SK-N-SH (cell line): ENCODE data around the gene FGFRL1. TPM values are rescaled to one million over a fixed set of nuclear protein-coding genes. Genes with fewer than 3 reads are reported as not detected.

Experiments
- CTCF ChIA-PET: fragments of 300-600, 350-600 bp; formaldehyde crosslinking; extraction: SDS; loops from one replicate; lab custom pipeline; 2021; lab: Yijun Ruan, JAX
- POLR2A ChIA-PET: fragments of 350-600 bp; sonication (Branson Sonifier 250); formaldehyde crosslinking; extraction: SDS; loops from one replicate; lab custom pipeline; 2020; ENCODE audit warnings: antibody characterized with exemption, inconsistent platforms; lab: Yijun Ruan, JAX
- DNase-seq: peaks from one replicate; pipeline ENCODE4 v3.0.0; 2012
- H2AFZ ChIP-seq: fragments of 200-600 bp; sonication (generic); 2 replicates; pipeline ENCODE4 v1.8.1; 2016; ENCODE audit warnings: antibody characterized with exemption, mild to moderate bottlenecking, low read depth
- H3F3A ChIP-seq: fragments of 200-600 bp; sonication (generic); replicated peaks from 2 replicates; pipeline ENCODE3; 2016; ENCODE audit warnings: antibody characterized with exemption, mild to moderate bottlenecking; ENCODE audit not compliant: insufficient read depth
- H3K27ac ChIP-seq, 2 experiments: fragments of 200-500 bp in 1 of 2; fragments of 200-600 bp in 1 of 2; sonication (Bioruptor generic) in 1 of 2; sonication (generic), shearing (Covaris generic) in 1 of 2; 2 replicates each; pipeline versions ENCODE4 v1.5.1 to v1.6.1; 2014 to 2016; ENCODE audit warnings: low read depth in 2 of 2, inconsistent platforms in 1 of 2, low read length in 1 of 2, mild to moderate bottlenecking in 1 of 2, mixed read lengths in 1 of 2
- H3K27me3 ChIP-seq: fragments of 200-600 bp; sonication (generic), shearing (Covaris generic); 2 replicates; pipeline ENCODE4 v1.6.1; 2016; ENCODE audit warnings: mixed run types; ENCODE audit not compliant: insufficient read depth
- H3K36me3 ChIP-seq, 2 experiments: fragments of 200-500 bp in 1 of 2; fragments of 200-600 bp in 1 of 2; sonication (Bioruptor generic) in 1 of 2; sonication (generic) in 1 of 2; replicated peaks in 1 of 2; 2 replicates each; pipeline versions ENCODE3 to v1.5.1; 2014 to 2016; ENCODE audit warnings: low read length in 1 of 2, mild to moderate bottlenecking in 1 of 2; ENCODE audit not compliant: insufficient read depth in 2 of 2, control insufficient read depth in 1 of 2
- H3K4me1 ChIP-seq, 2 experiments: fragments of 200-500 bp in 1 of 2; fragments of 200-600 bp in 1 of 2; sonication (Bioruptor generic) in 1 of 2; sonication (generic), shearing (Covaris generic) in 1 of 2; 2 replicates each; pipeline versions ENCODE4 v1.5.1 to v1.6.1; 2014 to 2016; ENCODE audit warnings: low read depth in 1 of 2, low read length in 1 of 2, mixed run types in 1 of 2; ENCODE audit not compliant: insufficient read depth in 2 of 2, control insufficient read depth in 1 of 2
- H3K4me2 ChIP-seq: fragments of 200-600 bp; sonication (generic), shearing (Covaris generic); 2 replicates; pipeline ENCODE4 v1.6.1; 2017; ENCODE audit warnings: mixed run types
- H3K4me3 ChIP-seq, 2 experiments: fragments of 200-500 bp in 1 of 2; fragments of 200-600 bp in 1 of 2; sonication (Bioruptor generic) in 1 of 2; sonication (generic), shearing (Covaris generic) in 1 of 2; 2 replicates each; pipeline versions ENCODE4 v1.5.1 to v1.8.1; 2014 to 2016; ENCODE audit warnings: low read depth in 2 of 2, inconsistent platforms in 1 of 2, low read length in 1 of 2, mild to moderate bottlenecking in 1 of 2, mixed read lengths in 1 of 2, moderate library complexity in 1 of 2
- H3K79me2 ChIP-seq: fragments of 200-600 bp; sonication (generic); 2 replicates; pipeline ENCODE4 v1.8.1; 2017; ENCODE audit warnings: mild to moderate bottlenecking; ENCODE audit not compliant: insufficient read depth
- H3K9ac ChIP-seq: fragments of 200-600 bp; sonication (generic); 2 replicates; pipeline ENCODE4 v1.6.1; 2017; ENCODE audit warnings: mixed run types
- H3K9me2 ChIP-seq: fragments of 200-600 bp; sonication (generic); 2 replicates; pipeline ENCODE4 v1.6.1; 2017; ENCODE audit warnings: mixed run types
- H3K9me3 ChIP-seq: fragments of 200-600 bp; sonication (generic); 2 replicates; pipeline ENCODE4 v1.6.1; 2017; ENCODE audit warnings: mixed run types, mild to moderate bottlenecking, moderate library complexity
- H4K20me1 ChIP-seq: fragments of 200-600 bp; sonication (generic); 2 replicates; pipeline ENCODE4 v1.6.1; 2017; ENCODE audit warnings: mild to moderate bottlenecking, mixed run types; ENCODE audit not compliant: insufficient read depth
- CHD2 ChIP-seq: fragments of 150-350 bp; IDR thresholded peaks from 2 replicates; pipeline ENCODE4 v1.6.1; 2018; ENCODE audit warnings: low read length; ENCODE audit not compliant: partially characterized antibody
- FOXM1 ChIP-seq: IDR thresholded peaks from 2 replicates; pipeline ENCODE4 v1.4.0; 2012; ENCODE audit warnings: low read depth, mild to moderate bottlenecking
- JUND ChIP-seq: IDR thresholded peaks from 2 replicates; pipeline ENCODE4 v1.4.0; 2012
- NFIC ChIP-seq: IDR thresholded peaks from 2 replicates; pipeline ENCODE4 v1.4.0; 2012; ENCODE audit warnings: borderline replicate concordance
- NRF1 ChIP-seq: IDR thresholded peaks from 2 replicates; pipeline ENCODE4 v1.6.1; 2012; ENCODE audit warnings: low read depth, mild to moderate bottlenecking, low read length
- TCF12 ChIP-seq: IDR thresholded peaks from 2 replicates; pipeline ENCODE4 v1.4.0; 2012
- TEAD4 ChIP-seq: IDR thresholded peaks from 2 replicates; pipeline ENCODE4 v1.4.0; 2012; ENCODE audit warnings: mild to moderate bottlenecking, borderline replicate concordance; ENCODE audit not compliant: insufficient read depth
- USF1 ChIP-seq: IDR thresholded peaks from 2 replicates; pipeline ENCODE4 v1.4.0; 2012; ENCODE audit warnings: low read depth, borderline replicate concordance
- ZBTB33 ChIP-seq: IDR thresholded peaks from 2 replicates; pipeline ENCODE4 v1.4.0; 2012; ENCODE audit warnings: low read depth, borderline replicate concordance
- WGBS: methylation state at CpG from one replicate; pipeline ENCODE4 v1.1.6; 2017; ENCODE audit warnings: low lambda C conversion rate; 5-methylcytosine and 5-hydroxymethylcytosine counted together
- polyA plus RNA-seq, 3 experiments: library from polyadenylated mRNA; depleted of rRNA; stranded (reverse); fragments of >200 nt; gene quantifications; 2 replicates each; pipeline ENCODE4 v1.2.3, GENCODE V29; 2012
- TF ChIP-seq, protein P1 (sequence below): IDR thresholded peaks from 2 replicates; pipeline ENCODE4 v1.4.0; 2012; ENCODE audit warnings: low read depth
- TF ChIP-seq, protein P2 (sequence below): IDR thresholded peaks from 2 replicates; pipeline ENCODE4; 2012

Gene FGFRL1
- polyA plus RNA-seq, 1 of the 3 experiments (the other 2 are of a cell fraction): 22.5 TPM

GRCh38 chr4:1010395-1011021 lies 918 bp upstream of the FGFRL1 start:
- H3K9ac ChIP-seq: no peak overlapping the region
- no peaks in the 10 kb centered on the region for H3K9me2 ChIP-seq
- H3F3A ChIP-seq: peaks cover 11% of the 10 kb centered on the region
- peak overlapping the region; percentile 32 to 46; a peak in 3 of 4 replicates for H3K4me3 ChIP-seq
- peak overlapping the region; percentile 35; the same call in 1 of the 2 replicates for H2AFZ ChIP-seq
- H3K9me3 ChIP-seq: no peaks in the 10 kb centered on the region
- H3K4me1 ChIP-seq: peaks cover 0 to 15% of the 10 kb centered on the region in 2 experiments; a peak in 1 of 4 replicates
- no peaks in the 10 kb centered on the region for H3K79me2 ChIP-seq
- no peak overlapping the region for H3K27ac ChIP-seq
- H3K36me3 ChIP-seq: no peaks in the 10 kb centered on the region
- TF ChIP-seq JUND: no peak
- TF ChIP-seq CHD2: no peak
- TF ChIP-seq, protein P1, sequence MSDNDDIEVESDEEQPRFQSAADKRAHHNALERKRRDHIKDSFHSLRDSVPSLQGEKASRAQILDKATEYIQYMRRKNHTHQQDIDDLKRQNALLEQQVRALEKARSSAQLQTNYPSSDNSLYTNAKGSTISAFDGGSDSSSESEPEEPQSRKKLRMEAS: peak; percentile 67
- no peak for TF ChIP-seq TEAD4
- TF ChIP-seq, all 33 proteins: peak for 1
- no peak for DNase-seq
- POLR2A ChIA-PET: no interaction called here
- CTCF ChIA-PET: interaction anchor here (0.5 to 2.2 kb wide), 6 partner anchors 9 to 121 kb away, joined by 3 to 14 read pairs (median 3); partner anchors contain the start of gene IDUA
- WGBS: 3% methylated on average over 17 of the region's 36 CpGs
- H4K20me1 ChIP-seq: 0 out of 2 replicates have a peak, but pooled peaks cover 7% of the 10 kb centered on the region
- peaks cover 43% of the 10 kb centered on the region for H3K27me3 ChIP-seq
- H3K4me2 ChIP-seq: peak overlapping the region; percentile 93

- CTCF ChIA-PET: no interaction called here
- peaks cover 0 to 15% of the 10 kb centered on the region in 2 experiments; a peak in 1 of 4 replicates for H3K4me1 ChIP-seq
- WGBS: 0% methylated on average over 5 of the region's 69 CpGs
These were observed 224 bp downstream of the FGFRL1 start for GRCh38 chr4:1011666-1012033.

DNA sequence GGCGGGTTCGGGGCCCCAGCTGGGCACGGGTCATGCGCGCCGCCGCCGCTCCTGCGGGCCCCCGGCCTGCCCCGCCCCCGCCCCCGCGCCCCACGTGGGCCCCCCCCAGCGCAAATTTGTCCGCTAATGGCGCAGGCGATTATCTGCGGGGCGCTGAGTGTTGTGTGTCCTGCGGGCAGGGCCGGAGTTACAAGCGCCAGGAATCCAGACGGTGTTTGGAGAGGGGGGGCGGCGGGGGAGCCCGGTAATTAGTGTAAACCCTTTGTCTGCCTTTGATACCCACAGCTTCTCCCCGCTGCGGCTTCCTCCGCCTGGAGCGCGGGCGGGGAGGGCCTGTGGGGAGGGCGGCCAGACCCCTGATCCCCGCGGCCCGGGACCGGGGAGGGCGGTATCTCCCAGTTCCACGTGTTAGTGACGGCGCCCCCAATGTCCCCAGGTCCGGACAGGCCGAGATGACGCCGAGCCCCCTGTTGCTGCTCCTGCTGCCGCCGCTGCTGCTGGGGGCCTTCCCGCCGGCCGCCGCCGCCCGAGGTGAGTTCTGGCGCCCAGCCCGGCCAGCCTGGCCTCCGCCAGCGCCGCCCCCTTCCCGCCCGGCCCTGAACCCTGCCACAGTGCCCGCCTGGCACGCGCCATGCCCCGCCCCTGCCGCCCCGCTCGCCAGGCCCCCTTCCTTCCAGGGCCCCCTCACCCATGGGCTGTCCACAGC lies 761 bp downstream of the FGFRL1 start:
- no peaks in the 10 kb centered on the region for H3K9me3 ChIP-seq
- H3K4me3 ChIP-seq: peak overlapping the region; percentile 38 to 61
- H3K36me3 ChIP-seq: no peaks in the 10 kb centered on the region
- H3F3A ChIP-seq: peaks cover 11% of the 10 kb centered on the region
- H3K4me2 ChIP-seq: peak overlapping the region; percentile 80; the same call in 1 of the 2 replicates
- peaks cover 0 to 15% of the 10 kb centered on the region in 2 experiments; a peak in 1 of 4 replicates for H3K4me1 ChIP-seq
- POLR2A ChIA-PET: no interaction called here
- no peaks in the 10 kb centered on the region for H3K9me2 ChIP-seq
- TF ChIP-seq NRF1: no peak
- no peak for TF ChIP-seq NFIC
- TF ChIP-seq FOXM1: no peak
- TF ChIP-seq, protein P2, sequence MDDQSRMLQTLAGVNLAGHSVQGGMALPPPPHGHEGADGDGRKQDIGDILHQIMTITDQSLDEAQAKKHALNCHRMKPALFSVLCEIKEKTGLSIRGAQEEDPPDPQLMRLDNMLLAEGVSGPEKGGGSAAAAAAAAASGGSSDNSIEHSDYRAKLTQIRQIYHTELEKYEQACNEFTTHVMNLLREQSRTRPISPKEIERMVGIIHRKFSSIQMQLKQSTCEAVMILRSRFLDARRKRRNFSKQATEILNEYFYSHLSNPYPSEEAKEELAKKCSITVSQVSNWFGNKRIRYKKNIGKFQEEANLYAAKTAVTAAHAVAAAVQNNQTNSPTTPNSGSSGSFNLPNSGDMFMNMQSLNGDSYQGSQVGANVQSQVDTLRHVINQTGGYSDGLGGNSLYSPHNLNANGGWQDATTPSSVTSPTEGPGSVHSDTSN: no peak
- no peak for TF ChIP-seq ZBTB33
- TF ChIP-seq TCF12: no peak
- TF ChIP-seq, protein P1: no peak
- DNase-seq: peak; percentile 72
- H4K20me1 ChIP-seq: 0 out of 2 replicates have a peak, but pooled peaks cover 13% of the 10 kb centered on the region
- H3K27me3 ChIP-seq: peaks cover 29% of the 10 kb centered on the region
- H3K27ac ChIP-seq: no peak overlapping the region
- 0% methylated on average over 7 of the region's 69 CpGs for WGBS
- no peaks in the 10 kb centered on the region for H3K79me2 ChIP-seq
- no peak overlapping the region for H2AFZ ChIP-seq
- CTCF ChIA-PET: interaction anchor here (1.4 kb wide), 1 partner anchor 25 kb away, joined by 3 read pairs; no protein-coding TSS in a partner anchor
- no peak overlapping the region; the same call in 1 of the 2 replicates for H3K9ac ChIP-seq

More at GRCh38 chr4:1011666-1012033, 224 bp downstream of the FGFRL1 start:
- H3K4me3 ChIP-seq: no peak overlapping the region
- no peak overlapping the region for H3K4me2 ChIP-seq
- peaks cover 33% of the 10 kb centered on the region for H3K27me3 ChIP-seq
- H3K79me2 ChIP-seq: no peaks in the 10 kb centered on the region
- H2AFZ ChIP-seq: no peak overlapping the region
- no peaks in the 10 kb centered on the region for H3K9me2 ChIP-seq
- DNase-seq: no peak
- no peak for TF ChIP-seq NFIC
- TF ChIP-seq USF1: no peak
- POLR2A ChIA-PET: no interaction called here
- H3K9ac ChIP-seq: no peak overlapping the region
- H4K20me1 ChIP-seq: 0 out of 2 replicates have a peak, but pooled peaks cover 12% of the 10 kb centered on the region
- H3K27ac ChIP-seq: no peak overlapping the region
- H3K9me3 ChIP-seq: no peaks in the 10 kb centered on the region
- H3K36me3 ChIP-seq: no peaks in the 10 kb centered on the region
- peaks cover 11% of the 10 kb centered on the region for H3F3A ChIP-seq
